SIG-M5 treated with dmso at 0.1 percent for 504 hours (cell line): Measurements from ENCODE around the gene CDK5R1.

Source experiments
- DNase-seq: peaks from one replicate; lab custom pipeline; 2025; ENCODE audit not compliant: unreplicated experiment; lab: John Stamatoyannopoulos, UW

CDK5R1 gene

DNA sequence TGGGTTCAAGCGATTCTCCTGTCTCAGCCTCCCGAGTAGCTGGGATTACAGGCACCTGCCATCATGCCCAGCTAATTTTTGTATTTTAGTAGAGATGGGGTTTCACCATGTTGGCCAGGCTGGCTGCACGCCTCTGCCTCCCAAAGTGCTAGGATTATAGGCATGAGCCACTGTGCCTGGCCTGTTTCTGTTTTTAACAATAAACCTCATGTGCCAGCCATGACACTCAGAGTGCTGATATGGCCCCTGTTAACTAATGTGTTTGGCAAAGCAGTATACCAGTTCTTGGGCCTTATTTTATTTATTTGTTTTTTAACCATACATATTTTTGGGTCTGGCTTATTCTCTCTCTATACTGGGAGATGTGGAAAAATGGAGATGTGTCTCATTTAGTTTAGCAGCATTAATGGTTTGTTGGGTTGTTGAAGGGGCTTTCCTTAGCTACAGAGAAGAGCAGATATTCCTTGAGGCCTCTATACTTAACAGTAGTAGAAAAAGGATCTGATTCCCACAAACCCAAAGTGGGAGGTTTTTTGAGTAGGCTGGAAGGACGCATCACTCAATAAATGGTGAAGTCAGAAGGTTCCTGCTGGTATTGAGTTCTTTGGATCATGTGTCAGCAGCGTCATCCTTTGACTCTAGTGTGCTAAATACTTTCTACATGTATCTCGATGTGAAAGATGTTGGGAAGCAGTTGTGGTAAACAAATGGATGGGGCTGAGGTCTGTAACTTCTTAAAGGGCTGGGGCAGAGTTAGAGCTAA lies 16.2 kb upstream of the CDK5R1 start:
- no peak for DNase-seq

DNA sequence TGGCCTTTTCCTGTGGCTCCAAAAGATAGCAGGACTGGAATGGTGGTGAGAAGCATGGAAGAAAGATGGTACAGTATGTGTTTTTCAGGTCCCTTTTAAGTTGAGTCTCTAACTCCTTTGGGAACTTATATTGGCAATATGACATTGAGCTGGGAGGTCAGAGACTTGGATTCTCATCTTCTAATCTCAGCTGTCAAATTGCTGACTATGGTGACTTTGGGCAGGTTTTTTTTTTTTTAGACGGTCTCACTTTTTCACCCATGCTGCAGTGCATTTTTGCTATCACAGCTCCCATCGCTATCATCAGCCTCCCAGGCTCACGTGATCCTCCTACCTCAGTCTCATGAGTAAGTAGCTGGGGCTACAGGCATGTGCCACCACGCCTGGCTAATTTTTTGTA lies 15.1 kb upstream of the CDK5R1 start:
- DNase-seq = no peak

DNA sequence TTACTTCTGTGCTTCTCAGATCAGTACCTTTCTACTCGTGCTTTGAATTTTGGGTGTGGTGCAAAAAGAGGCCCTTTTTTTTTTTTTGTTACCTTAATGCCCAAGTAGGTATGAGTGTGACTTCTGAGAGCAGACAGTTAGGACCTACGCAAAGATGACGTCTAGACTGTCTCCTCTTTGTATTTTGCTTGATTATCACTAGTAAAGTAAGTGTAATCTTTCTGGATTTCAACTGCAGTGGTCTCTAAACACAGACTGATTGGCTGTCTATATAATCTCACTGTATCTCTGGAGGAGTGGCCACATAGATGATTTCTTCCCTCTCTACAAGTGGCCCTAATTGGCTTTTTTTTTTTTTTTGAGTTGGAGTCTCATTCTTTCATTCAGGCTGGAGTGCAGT lies 11.5 kb upstream of the CDK5R1 start:
- no peak for DNase-seq

DNA sequence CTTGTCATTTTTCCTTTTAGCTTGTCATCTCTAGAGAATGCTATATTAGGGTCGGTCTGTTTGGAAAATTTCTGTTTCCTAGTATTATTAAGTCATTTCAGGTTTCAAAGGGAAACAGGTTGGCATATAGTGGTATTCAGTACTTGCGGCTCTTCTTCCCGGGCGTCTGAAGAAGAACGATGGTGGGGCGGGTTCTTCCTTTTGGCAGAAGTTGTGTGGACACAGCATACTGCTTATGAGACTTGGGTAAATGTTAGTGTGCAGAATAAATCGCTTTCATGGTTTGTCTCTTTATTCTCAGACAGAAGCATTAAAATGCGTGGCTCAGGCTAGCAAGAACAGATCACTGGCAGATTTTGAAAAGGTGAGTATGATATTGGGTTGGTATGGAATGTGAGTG lies 9.6 kb upstream of the CDK5R1 start:
- DNase-seq = no peak

DNA sequence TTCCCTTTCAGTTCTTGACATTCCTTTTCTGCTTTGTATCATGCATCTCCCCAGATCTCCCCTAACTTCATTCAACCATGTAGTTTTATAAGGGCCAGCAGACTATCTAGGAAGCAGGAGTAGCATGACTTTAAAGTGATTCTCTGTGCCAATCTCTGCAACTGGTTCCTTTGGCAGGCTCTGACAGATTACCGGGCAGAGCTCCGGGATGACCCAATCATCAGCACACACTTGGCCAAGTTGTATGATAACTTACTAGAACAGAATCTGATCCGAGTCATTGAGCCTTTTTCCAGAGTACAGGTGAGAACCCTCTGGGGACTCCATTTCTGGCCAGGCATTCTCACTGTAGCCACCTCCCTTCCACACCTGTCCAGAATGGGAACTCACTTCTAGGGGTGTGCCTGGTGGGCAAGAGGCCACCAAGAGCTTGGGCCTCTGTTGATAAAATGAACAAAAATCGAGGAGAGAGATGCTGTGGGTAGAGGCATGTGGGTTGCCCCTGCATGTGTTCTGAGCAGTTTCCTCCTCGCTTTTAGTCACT lies 7.6 kb upstream of the CDK5R1 start:
- no peak for DNase-seq

DNA sequence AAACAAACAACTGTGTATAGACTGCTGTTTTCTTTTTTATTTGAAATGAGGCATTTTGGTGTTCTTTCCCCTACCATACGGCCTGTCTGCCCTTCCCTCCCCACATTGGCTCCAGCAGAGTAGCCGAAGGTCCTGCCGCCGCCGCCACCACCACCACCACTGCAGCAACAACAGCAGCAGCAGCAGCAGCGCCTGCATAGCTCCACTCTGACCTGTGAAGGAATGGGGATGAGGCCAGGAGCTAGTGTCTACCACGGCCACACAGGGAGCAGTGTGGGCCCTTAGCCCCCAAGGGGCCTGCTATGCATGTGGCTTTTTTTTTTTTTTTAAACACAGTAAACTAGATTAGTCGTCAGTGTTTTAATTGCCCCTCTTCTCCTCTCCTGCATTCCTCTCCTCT lies 5.6 kb upstream of the CDK5R1 start:
- DNase-seq = no peak

DNA sequence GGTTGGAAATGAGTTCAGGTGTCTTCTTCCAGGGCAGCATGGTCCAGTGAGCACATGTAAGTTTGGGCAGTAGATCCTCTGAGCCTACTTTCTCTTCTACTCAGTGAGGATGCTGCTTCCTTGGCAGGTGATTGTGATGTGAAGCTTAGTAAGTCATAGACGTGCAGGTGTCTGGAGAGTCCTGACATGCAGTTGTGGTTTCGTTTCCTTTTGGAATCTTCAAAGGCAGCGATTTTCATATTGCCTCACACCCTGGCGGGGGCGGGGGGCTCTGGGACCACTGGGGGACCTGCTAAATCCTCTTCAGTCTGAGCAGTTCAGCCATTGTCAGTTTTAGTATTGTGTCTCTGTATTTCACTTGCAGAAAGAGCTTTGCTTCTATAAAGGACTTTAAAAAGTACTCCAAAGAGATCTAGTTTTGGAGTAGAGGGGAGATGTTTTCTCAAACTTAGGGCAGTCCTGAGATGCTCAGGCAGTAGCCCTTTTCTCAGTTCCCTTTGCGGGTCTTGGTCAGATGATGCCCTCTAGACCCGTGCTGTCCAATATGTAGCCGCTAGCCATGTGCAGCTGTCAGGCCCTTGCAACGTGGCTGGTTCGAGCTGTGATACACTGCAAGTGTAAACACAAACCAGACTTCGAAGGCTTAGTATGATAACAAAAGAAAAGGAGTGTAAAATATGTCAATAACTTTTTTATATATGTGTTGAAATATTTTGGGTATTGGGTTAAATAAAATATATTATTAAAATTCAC lies 4.0 kb upstream of the CDK5R1 start:
- no peak for DNase-seq

DNA sequence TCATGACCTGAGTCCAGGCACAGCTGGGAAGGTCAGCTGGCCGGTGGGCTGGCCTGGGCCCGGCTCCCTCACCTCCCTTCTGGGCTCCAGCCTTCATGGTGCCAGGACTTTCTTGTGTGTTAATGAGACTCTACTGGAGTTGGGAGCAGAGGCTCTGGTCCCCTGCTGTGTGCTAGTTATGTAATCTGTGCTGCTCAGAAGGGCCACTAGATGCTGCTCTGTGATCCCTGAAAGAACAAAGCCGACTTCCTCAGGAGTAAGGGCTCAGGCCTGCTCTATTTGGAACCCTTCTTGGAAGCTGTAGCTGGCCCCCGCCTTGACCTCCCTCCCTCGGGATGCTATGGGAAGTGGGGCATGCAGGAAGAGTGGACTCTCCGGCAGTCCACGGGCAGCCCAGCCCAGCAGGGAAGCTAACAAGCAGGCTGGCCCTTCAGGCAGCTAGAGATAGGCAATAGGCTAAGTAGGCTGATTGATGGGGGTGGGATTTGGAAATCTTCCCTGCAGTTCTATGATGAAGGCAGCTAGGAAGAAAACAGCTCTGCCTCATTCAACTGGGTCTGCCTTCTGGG lies 3.3 kb upstream of the CDK5R1 start:
- peak; percentile 83 for DNase-seq

DNA sequence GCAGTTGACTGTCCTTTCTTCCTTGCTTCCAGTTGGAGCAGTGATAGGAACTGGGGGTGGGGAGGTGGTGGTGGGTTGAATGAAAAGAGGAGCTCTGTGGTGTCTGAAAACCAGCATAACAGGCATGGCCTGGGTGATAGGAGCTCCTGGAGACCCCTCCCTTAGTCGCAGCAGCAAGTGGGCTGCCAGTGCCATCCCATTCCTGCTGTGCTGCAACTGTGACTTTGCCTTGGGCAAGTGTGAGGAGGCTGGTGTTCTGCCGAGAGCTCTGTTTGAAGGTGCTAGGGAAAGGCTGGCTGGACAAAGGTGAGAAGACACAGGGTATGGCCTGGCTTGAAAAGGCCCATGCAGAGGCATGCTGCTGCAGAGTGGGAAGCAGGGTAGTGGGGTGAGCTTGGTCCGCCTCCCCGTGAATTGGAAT lies 2.7 kb upstream of the CDK5R1 start:
- DNase-seq = no peak

DNA sequence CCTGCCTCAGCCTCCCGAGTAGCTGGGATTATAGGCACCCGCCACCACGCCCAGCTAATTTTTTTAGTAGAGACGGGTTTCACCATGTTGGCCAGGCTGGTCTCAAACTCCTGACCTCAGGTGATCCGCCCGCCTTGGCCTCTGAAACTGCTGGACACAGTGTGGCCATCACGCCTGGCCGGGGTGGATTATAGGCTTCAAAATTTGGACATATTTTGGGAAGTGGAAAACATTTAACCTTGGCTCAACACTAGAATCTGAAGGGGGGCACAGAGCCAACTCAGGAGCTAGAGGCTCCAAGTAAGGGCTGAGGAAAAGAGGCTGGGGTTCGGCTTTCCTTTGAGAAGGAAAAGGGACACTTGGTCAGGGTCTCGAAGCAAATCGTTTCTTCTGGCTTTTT lies 2.2 kb upstream of the CDK5R1 start:
- DNase-seq = no peak

DNA sequence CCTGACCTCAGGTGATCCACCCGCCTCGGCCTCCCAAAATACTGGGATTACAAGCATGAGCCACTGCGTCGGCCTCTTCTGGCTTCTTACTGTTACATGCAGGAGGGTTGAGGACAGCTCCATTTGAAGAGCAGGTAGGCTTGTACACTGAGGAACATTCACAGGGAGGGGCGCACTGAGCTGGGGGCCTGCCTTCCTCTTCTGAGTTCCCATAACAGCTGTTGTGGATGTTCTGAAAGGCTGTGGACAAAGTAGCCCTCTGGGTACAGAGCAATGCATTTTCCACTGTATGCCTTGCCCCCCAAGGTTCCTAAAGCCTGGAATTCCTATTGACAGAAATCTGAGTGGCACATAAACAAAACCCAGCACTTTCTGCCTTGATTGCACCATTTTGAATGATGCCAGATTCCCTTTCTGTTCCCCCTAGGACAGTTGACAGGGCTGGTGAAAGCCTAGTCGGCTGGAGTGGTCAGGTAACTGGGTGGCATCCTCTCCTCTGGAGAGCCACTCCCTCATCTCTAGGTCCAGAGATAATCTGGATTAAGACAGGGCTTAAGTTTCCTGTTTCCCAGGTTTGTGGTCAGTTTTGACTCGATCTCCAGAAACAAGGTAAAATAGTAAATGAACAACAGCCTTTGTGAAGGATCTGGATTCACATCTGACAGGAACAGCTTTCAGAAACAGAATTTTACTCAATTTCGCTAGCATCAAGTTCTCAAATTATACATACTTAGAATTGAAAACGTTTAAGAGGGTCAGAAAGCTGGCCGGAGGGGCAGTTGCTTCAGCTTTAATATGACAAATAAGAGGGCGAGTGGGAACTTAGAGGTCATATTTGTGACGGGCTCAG lies 1.3 kb upstream of the CDK5R1 start:
- no peak for DNase-seq

DNA sequence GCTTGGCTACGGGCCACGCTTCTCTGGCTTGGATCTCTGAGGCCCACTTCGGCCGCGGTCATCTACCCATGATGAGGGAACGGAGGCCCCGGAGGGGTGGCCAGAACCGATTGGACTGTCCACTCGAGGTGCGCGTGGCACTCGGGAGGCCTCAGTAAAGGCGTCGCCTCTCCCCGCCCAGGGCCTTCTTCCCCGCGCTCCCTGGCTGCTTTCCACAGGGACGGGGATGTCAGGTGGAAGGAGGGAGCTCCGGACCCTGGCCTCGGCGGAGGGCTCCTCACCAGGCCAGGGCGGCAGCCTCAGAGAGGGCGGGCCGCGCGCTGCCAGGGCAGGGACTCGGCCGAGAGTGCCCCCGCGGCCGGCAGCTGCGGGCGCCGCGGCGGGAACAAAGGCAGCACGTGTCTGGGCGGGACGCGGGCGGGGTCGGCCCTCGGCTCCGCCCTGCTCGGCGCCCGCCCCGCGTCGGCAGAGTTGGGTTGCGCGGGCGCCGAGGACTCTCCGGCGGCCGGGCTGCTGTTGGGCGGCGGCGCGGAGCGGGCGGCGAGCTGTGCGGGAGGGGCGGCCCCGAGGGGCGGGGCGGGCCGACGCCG lies 587 bp upstream of the CDK5R1 start:
- peak; percentile 72 for DNase-seq

DNA sequence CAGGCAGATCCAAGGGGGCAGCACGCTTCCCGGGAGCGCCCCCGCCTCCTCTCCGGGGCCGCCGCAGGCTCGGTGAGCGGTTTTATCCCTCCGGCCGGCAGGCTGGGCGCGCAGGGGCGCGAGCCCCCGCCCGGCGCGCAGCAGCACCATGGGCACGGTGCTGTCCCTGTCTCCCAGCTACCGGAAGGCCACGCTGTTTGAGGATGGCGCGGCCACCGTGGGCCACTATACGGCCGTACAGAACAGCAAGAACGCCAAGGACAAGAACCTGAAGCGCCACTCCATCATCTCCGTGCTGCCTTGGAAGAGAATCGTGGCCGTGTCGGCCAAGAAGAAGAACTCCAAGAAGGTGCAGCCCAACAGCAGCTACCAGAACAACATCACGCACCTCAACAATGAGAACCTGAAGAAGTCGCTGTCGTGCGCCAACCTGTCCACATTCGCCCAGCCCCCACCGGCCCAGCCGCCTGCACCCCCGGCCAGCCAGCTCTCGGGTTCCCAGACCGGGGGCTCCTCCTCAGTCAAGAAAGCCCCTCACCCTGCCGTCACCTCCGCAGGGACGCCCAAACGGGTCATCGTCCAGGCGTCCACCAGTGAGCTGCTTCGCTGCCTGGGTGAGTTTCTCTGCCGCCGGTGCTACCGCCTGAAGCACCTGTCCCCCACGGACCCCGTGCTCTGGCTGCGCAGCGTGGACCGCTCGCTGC lies 832 bp downstream of the CDK5R1 start:
- no peak for DNase-seq

DNA sequence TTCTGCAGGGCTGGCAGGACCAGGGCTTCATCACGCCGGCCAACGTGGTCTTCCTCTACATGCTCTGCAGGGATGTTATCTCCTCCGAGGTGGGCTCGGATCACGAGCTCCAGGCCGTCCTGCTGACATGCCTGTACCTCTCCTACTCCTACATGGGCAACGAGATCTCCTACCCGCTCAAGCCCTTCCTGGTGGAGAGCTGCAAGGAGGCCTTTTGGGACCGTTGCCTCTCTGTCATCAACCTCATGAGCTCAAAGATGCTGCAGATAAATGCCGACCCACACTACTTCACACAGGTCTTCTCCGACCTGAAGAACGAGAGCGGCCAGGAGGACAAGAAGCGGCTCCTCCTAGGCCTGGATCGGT lies 1.4 kb downstream of the CDK5R1 start:
- no peak for DNase-seq

DNA sequence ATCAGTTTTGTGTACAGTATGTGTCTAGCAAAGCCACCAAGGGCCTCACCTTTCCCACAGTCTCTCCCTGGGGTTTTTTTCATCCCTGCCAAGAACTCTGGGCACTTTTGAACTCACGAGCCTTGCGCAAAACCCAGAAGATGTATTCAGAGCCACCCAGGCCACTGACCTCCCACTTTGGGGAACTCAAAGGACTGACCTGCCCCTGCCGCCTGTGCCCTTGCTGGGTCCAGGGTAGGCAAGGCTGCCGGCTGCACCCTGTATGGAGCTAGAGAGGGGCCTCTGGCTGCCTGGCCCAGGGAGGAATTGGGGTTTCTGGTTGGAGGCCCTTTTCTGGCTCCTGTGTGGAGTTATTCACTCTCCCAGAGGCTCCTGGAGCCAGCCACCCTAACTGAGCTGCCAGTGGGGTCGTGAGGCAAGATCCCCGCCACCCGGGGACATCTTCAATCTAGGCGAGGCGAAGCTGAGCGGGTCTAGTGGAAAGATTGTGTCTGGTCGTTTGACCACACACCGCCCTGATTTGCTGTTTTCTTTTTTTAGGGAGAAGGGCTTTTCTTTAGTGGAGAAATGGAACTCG lies 1.9 kb downstream of the CDK5R1 start:
- no peak for DNase-seq

DNA sequence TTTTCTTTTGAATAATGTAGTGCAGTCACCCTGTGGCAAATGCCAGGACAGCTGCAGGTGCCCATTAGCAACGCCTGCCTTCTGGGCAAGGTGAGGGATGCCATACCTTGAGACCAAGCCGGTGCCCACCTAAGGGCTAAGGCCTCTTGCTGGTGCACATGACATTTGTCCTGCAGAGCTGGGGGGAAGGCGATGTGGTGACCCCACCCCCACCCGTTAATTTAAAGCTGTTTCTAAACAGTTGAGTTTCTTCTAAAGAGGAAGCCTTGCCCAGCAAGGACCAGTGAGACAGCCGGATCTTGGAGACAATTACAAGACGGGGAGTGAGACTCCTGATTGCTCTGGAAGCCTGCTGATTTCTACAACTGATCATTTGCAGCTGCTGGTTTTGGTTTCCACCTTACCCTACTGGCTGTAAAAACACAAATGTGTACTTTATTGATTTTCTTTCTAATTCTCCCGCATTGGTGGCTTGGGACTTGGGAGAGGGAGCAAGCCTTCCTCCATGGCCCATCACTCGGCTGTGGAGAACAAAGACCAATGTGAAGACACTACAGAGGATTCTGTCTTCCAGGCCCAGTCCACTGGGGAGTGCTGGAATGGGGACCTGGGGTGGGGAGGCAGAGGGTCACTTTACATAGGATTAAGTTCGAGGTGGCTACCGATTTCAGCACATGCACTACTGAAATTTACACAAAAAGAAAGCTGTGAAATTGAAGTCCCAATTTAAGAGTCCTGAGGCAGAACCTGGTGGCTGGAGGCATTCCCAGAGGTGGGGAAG lies 2.7 kb downstream of the CDK5R1 start:
- DNase-seq = peak; percentile 12

DNA sequence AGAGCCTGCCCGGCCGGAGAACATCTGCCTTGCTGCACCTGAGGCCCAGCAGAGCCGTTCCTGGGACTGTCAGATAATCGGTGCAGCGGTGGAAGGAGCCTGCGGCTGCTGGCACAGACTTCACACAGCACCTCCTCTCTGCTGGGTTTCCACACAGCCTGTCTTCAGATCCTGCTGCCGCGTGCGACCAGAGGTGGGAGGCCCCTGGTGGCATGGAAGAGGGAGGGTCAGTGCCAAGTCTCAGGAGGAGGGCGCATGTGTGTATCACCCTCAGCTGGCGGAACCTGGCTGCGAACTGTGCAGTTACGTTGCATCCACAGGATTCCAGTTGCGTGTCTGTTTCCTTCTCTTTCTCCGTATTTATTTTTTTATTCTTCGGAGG lies 3.3 kb downstream of the CDK5R1 start:
- DNase-seq = no peak

DNA sequence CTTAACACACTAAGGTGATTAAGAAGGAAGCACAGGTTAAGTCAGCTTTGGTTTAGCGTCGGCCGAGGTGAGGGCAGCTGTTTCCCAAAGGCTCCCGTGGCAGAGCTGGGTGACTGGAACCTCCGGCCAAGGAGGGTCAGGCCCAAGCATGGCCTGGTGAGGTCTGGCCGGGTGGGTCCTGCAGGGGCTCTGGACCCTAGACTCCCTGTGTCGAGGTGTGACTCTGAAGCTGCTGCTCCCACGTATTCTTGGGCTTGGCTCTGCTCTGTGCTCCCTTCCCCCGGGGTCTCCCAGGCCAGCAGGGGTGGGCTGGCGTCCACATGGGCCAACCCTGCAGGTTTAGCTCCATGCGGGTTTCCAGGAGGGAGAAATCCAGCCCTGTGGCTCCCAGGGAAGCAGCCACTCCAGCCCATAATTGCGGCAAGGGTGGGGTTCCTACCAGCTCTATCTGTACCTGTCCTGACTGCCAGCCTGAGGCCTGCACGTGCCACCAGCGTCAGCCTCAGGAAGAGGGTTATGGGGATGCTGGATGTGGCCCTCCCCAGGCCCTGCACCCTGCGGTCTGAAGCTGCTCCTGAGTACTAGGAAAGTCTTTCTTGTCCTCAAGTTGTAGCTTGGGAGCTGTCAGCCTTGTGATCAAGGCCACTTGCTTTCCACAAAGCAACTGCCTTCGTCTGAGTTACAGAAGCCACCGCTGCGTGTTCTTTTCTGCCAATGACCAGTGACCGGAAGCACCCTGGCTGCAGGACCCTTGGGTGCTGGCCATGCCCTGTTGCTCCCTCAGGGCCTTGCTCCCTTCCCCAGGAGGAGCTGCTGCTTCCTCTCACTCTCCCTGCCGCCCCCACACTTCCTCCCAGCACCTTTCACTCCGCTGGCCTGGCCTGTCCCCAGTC lies 4.8 kb downstream of the CDK5R1 start:
- DNase-seq = no peak
